HepG2 (cell line): Measurements from ENCODE around the gene PTPRH. TPM values are rescaled to one million over a fixed set of nuclear protein-coding genes. Genes with fewer than 3 reads are reported as not detected.

Experiments used
- ATAC-seq: fragments of 200-7000 bp; cut with Tn5 transposase; 3 replicates; pipeline ENCODE4 v1.9.1; 2020; ENCODE audit warnings: mild to moderate bottlenecking, moderate library complexity
- BruUV-seq: library from RNA; stranded (reverse); fragments of 400-500 nt; replicated peaks from 2 replicates; lab custom pipeline; 2021; lab: Mats Ljungman, UMichigan
- CTCF ChIA-PET: fragments of 300-600 bp; formaldehyde crosslinking; extraction: SDS; loops from one replicate; lab custom pipeline; 2021; ENCODE audit warnings: low total read pairs, inconsistent platforms, low intra/inter-chr PET ratio; lab: Yijun Ruan, JAX
- POLR2A ChIA-PET: fragments of 350-600 bp; sonication (Branson Sonifier 250); formaldehyde crosslinking; loops from one replicate; lab custom pipeline; 2020; ENCODE audit warnings: antibody characterized with exemption, inconsistent platforms; lab: Yijun Ruan, JAX
- DNase-seq: peaks from one replicate; pipeline ENCODE4 v3.0.0-alpha.2; 2015; ENCODE audit warnings: low spot score
- FAIRE-seq: peaks from 3 replicates; lab custom pipeline; 2011; peaks lifted over from hg19 to GRCh38; lab: Jason Lieb, UNC
- H2AFZ ChIP-seq: one replicate; pipeline ENCODE4 v1.6.1; 2011; ENCODE audit warnings: low read length, inconsistent platforms
- H3K27ac ChIP-seq: fragments of 300-600 bp; 3 replicates; pipeline ENCODE4 v1.8.0; 2011; ENCODE audit warnings: mixed run types, mild to moderate bottlenecking, mixed read lengths, low read length, inconsistent platforms; ENCODE audit not compliant: insufficient read depth; ENCODE audit errors: extremely low read length
- H3K27me3 ChIP-seq, 2 experiments: fragments of 200-600 bp in 1 of 2; 2 replicates in 1 of 2; 3 replicates in 1 of 2; pipeline versions ENCODE4 v1.6.0 to v1.8.0; 2011; ENCODE audit warnings: low read length in 2 of 2, mild to moderate bottlenecking in 2 of 2, moderate library complexity in 2 of 2, inconsistent platforms in 1 of 2; ENCODE audit not compliant: insufficient read depth in 2 of 2, control insufficient read depth in 1 of 2
- H3K36me3 ChIP-seq, 2 experiments: fragments of 200-600 bp in 1 of 2; replicated peaks in 1 of 2; 2 replicates in 1 of 2; 3 replicates in 1 of 2; pipeline versions ENCODE4 v1.5.1 to v1.8.0; 2011; ENCODE audit warnings: low read length in 2 of 2, inconsistent platforms in 1 of 2; ENCODE audit not compliant: insufficient read depth in 2 of 2, control insufficient read depth in 1 of 2
- H3K4me1 ChIP-seq: 2 replicates; pipeline ENCODE4 v1.5.1; 2012; ENCODE audit warnings: low read length, inconsistent platforms; ENCODE audit not compliant: insufficient read depth
- H3K4me2 ChIP-seq: 2 replicates; pipeline ENCODE4 v1.6.0; 2011; ENCODE audit warnings: low read depth, low read length, inconsistent platforms
- H3K4me3 ChIP-seq, 3 experiments: fragments of 200-600 bp in 1 of 3; sonication (generic), shearing (Covaris generic) in 1 of 3; replicated peaks in 1 of 3; 2 replicates each; pipeline ENCODE4 v1.5.1; 2011 to 2016; ENCODE audit warnings: low read length in 3 of 3, inconsistent platforms in 2 of 3, low read depth in 2 of 3, mild to moderate bottlenecking in 2 of 3, control low read depth in 1 of 3, mixed read lengths in 1 of 3; ENCODE audit not compliant: insufficient read depth in 1 of 3
- H3K79me2 ChIP-seq: one replicate; pipeline ENCODE4 v1.6.1; 2011; ENCODE audit warnings: low read length, inconsistent platforms; ENCODE audit not compliant: insufficient read depth
- H3K9ac ChIP-seq: 2 replicates; pipeline ENCODE4 v1.6.0; 2011; ENCODE audit warnings: mild to moderate bottlenecking, low read depth, low read length, inconsistent platforms; ENCODE audit not compliant: insufficient read depth
- H3K9me3 ChIP-seq: 2 replicates; pipeline ENCODE4 v1.5.1; 2012; ENCODE audit warnings: mild to moderate bottlenecking, low read length
- H4K20me1 ChIP-seq: 2 replicates; pipeline ENCODE4 v1.6.0; 2011; ENCODE audit warnings: inconsistent platforms, mild to moderate bottlenecking, low read length, moderate library complexity; ENCODE audit not compliant: insufficient read depth
- FOXA3 ChIP-seq: IDR thresholded peaks from 2 replicates; pipeline ENCODE4 v1.6.1; 2016; ENCODE audit warnings: missing genetic modification reagents, missing compliant biosample characterization
- FOXP1 ChIP-seq, 2 experiments: fragments of 450-650 bp in 1 of 2; IDR thresholded peaks; 2 replicates each; pipeline ENCODE4 v1.6.1; 2017 to 2018; ENCODE audit warnings: antibody characterized with exemption in 1 of 2
- KLF16 ChIP-seq, 2 experiments: sonication (generic) in 1 of 2; formaldehyde crosslinking in 1 of 2; IDR thresholded peaks; 2 replicates each; pipeline versions ENCODE4 v1.6.1 to v1.8.0; 2016 to 2023; ENCODE audit warnings: missing genetic modification reagents in 2 of 2, missing compliant biosample characterization in 1 of 2
- NFE2 ChIP-seq: sonication (generic); formaldehyde crosslinking; IDR thresholded peaks from 2 replicates; pipeline ENCODE4 v1.4.0; 2020; ENCODE audit warnings: missing genetic modification reagents
- PAWR ChIP-seq: sonication (generic); formaldehyde crosslinking; IDR thresholded peaks from 2 replicates; pipeline ENCODE4 v1.4.0; 2020; ENCODE audit warnings: missing genetic modification reagents, mild to moderate bottlenecking, borderline replicate concordance
- PITX1 ChIP-seq: sonication (generic); formaldehyde crosslinking; IDR thresholded peaks from 2 replicates; pipeline ENCODE4 v1.5.1; 2020; ENCODE audit warnings: mild to moderate bottlenecking, missing genetic modification reagents
- SIN3B ChIP-seq: fragments of 150-350 bp; IDR thresholded peaks from 2 replicates; pipeline ENCODE4 v1.6.1; 2014; ENCODE audit warnings: low read length
- SIX1 ChIP-seq: sonication (generic); formaldehyde crosslinking; IDR thresholded peaks from 2 replicates; pipeline ENCODE4 v1.4.0; 2020; ENCODE audit warnings: missing genetic modification reagents, borderline replicate concordance
- ZKSCAN1 ChIP-seq: fragments of 150-350 bp; IDR thresholded peaks from 2 replicates; pipeline ENCODE4 v1.6.1; 2014; ENCODE audit warnings: low read length
- ZNF224 ChIP-seq: sonication (generic); formaldehyde crosslinking; IDR thresholded peaks from 2 replicates; pipeline ENCODE4 v1.5.0; 2020; ENCODE audit warnings: mild to moderate bottlenecking, missing genetic modification reagents
- ZNF501 ChIP-seq: sonication (generic); formaldehyde crosslinking; IDR thresholded peaks from 2 replicates; pipeline ENCODE4 v1.5.1; 2020; ENCODE audit warnings: mild to moderate bottlenecking, moderate library complexity, missing genetic modification reagents
- ZNF567 ChIP-seq: sonication (generic); formaldehyde crosslinking; IDR thresholded peaks from 2 replicates; pipeline ENCODE4 v1.8.1; 2023; ENCODE audit warnings: mild to moderate bottlenecking, missing genetic modification reagents, borderline replicate concordance
- ZNF569 ChIP-seq: sonication (generic); formaldehyde crosslinking; IDR thresholded peaks from 2 replicates; pipeline ENCODE4 v1.5.0; 2020; ENCODE audit warnings: mild to moderate bottlenecking, missing genetic modification reagents, moderate library complexity, borderline replicate concordance
- ZNF780A ChIP-seq: sonication (generic); formaldehyde crosslinking; IDR thresholded peaks from 2 replicates; pipeline ENCODE4 v1.8.0; 2022; ENCODE audit warnings: mild to moderate bottlenecking, missing genetic modification reagents, moderate library complexity
- WGBS: methylation state at CpG from one replicate; pipeline ENCODE4 v1.1.6; 2017; ENCODE audit warnings: low lambda C conversion rate; 5-methylcytosine and 5-hydroxymethylcytosine counted together
- in situ Hi-C: cut with HindIII; loops from 2 replicates; pipeline ENCODE4 v1.10.0; 2017; ENCODE audit warnings: low pct_unique_long_range_greater_than_20kb; ENCODE audit not compliant: extremely low pct_ligation_motif_present
- intact Hi-C: fragments of 100-400 bp; cut with micrococcal nuclease; formaldehyde crosslinking; loops from one replicate; pipeline ENCODE4 v1.10.0; 2022; ENCODE audit not compliant: unreplicated experiment
- polyA plus RNA-seq, 8 experiments: library from polyadenylated mRNA; depleted of rRNA in 3 of 8; stranded (reverse) in 7 of 8; unstranded in 1 of 8; fragments of >200 nt; fragmentation: Illumina TruSeq in 4 of 8; extraction: Trizol in 4 of 8; gene quantifications; 2 replicates each; pipeline versions ENCODE4 v1.2.1 to v1.2.3, GENCODE V29; 2011 to 2016; ENCODE audit warnings: low read depth in 4 of 8, missing spikeins in 1 of 8, mixed read lengths in 1 of 8; ENCODE audit not compliant: insufficient read depth in 1 of 8
- total RNA-seq, 5 experiments: library from RNA; depleted of rRNA; stranded (reverse); fragments of >200 nt; fragmentation: Illumina TruSeq; extraction: Trizol; gene quantifications; 2 replicates each; pipeline ENCODE4 v1.2.3, GENCODE V29; 2016; ENCODE audit warnings: low read depth in 1 of 5
- TF ChIP-seq, protein P1 (sequence below), 2 experiments: sonication (generic) in 1 of 2; formaldehyde crosslinking in 1 of 2; IDR thresholded peaks; 2 replicates each; pipeline versions ENCODE4 v1.4.0 to v1.6.1; 2016 to 2020; ENCODE audit warnings: borderline replicate concordance in 1 of 2, low read depth in 1 of 2, mild to moderate bottlenecking in 1 of 2, missing genetic modification reagents in 1 of 2
- TF ChIP-seq, protein P2 (sequence below): sonication (generic); formaldehyde crosslinking; IDR thresholded peaks from 2 replicates; pipeline ENCODE4 v1.4.0; 2020; ENCODE audit warnings: missing genetic modification reagents
- TF ChIP-seq, protein P3 (sequence below): sonication (generic); formaldehyde crosslinking; IDR thresholded peaks from 2 replicates; pipeline ENCODE4 v1.8.1; 2023; ENCODE audit warnings: mild to moderate bottlenecking, missing genetic modification reagents

Gene PTPRH
- total and polyA plus RNA-seq, 2 of the 13 experiments (the other 11 are each of a cell fraction or from before 2014, with no cell fraction given) = 14.7 to 125 TPM

DNA sequence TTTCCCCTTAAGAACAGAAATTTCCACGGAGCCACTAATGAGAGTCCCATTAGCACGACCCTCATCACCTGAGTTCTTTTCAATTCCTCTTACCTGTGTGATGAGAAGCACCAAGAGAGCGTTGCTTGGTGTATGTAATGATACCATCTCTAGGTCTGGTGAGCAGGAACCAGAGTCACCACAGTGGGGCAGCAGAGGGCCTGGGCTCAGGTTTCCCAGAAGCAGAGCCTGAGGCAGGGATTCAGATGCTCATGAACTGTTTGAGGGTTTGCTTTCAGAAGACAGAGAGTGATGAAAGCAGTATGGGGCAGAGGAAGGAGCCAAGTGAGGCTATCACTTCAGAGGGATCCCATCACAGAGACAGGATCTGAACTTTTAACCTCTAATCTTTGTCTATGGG is 3.1 kb upstream of the PTPRH start:
- ATAC-seq (peak; percentile 42), DNase-seq (peak; percentile 64), FAIRE-seq (peak; percentile 74)
- Histone ChIP-seq H2AFZ (no peak overlapping the region), H3K36me3 (no peaks in the 10 kb centered on the region), H3K27ac (no peak overlapping the region), H3K9me3 (no peaks in the 10 kb centered on the region), H3K4me1 (peaks cover 66% of the 10 kb centered on the region), H4K20me1 (no peaks in the 10 kb centered on the region), H3K9ac (no peak overlapping the region), H3K79me2 (no peaks in the 10 kb centered on the region), H3K4me3 (no peak overlapping the region), H3K4me2 (peak overlapping the region; percentile 38), H3K27me3 (no peaks in the 10 kb centered on the region)
- CTCF ChIA-PET = interaction anchor here (1.6 kb wide), 1 partner anchor 206 kb away, joined by 8 read pairs; no protein-coding TSS in a partner anchor
- in situ Hi-C loops (no loop called here), intact Hi-C loops (loop anchor here (1.0 kb wide), 2 partner anchors 80 to 206 kb away; no protein-coding TSS in a partner anchor)
- no TSS peak for BruUV-seq
- POLR2A ChIA-PET = interaction anchor here (6.6 kb wide), 1 partner anchor 45 kb away, joined by 95 read pairs; the partner anchor contains the start of gene PPP6R1
- WGBS = 0% methylated on average over 3 of the region's 3 CpGs
- TF ChIP-seq ZNF567 (no peak), ZNF501 (CRISPR knock-in tag) (peak; percentile 71), PITX1 (CRISPR knock-in tag) (no peak), ZNF569 (CRISPR knock-in tag) (no peak), KLF16 (CRISPR knock-in tag; IDR thresholded peaks at IDR 0.05) (no peak), NFE2 (no peak), FOXA3 (CRISPR knock-in tag) (0 out of 2 replicates have a peak, but pooled peaks have one; percentile 14), PAWR (CRISPR knock-in tag) (no peak), SIX1 (peak; percentile 77; the same call in 1 of the 2 replicates), ZKSCAN1 (0 out of 2 replicates have a peak, but pooled peaks have one; percentile 26), FOXP1 (IDR thresholded peaks at IDR 0.05) (no peak), FOXP1 (CRISPR knock-in tag; IDR thresholded peaks at IDR 0.05) (no peak), ZNF780A (CRISPR knock-in tag) (no peak), ZNF224 (no peak), SIN3B (no peak)
- TF ChIP-seq, protein P1, sequence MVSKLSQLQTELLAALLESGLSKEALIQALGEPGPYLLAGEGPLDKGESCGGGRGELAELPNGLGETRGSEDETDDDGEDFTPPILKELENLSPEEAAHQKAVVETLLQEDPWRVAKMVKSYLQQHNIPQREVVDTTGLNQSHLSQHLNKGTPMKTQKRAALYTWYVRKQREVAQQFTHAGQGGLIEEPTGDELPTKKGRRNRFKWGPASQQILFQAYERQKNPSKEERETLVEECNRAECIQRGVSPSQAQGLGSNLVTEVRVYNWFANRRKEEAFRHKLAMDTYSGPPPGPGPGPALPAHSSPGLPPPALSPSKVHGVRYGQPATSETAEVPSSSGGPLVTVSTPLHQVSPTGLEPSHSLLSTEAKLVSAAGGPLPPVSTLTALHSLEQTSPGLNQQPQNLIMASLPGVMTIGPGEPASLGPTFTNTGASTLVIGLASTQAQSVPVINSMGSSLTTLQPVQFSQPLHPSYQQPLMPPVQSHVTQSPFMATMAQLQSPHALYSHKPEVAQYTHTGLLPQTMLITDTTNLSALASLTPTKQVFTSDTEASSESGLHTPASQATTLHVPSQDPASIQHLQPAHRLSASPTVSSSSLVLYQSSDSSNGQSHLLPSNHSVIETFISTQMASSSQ (IDR thresholded peaks at IDR 0.05; ENCODE audit: low read depth) = no peak
- TF ChIP-seq, protein P1 (CRISPR knock-in tag; IDR thresholded peaks at IDR 0.05; ENCODE audit: borderline replicate concordance) = no peak
- TF ChIP-seq, protein P2, sequence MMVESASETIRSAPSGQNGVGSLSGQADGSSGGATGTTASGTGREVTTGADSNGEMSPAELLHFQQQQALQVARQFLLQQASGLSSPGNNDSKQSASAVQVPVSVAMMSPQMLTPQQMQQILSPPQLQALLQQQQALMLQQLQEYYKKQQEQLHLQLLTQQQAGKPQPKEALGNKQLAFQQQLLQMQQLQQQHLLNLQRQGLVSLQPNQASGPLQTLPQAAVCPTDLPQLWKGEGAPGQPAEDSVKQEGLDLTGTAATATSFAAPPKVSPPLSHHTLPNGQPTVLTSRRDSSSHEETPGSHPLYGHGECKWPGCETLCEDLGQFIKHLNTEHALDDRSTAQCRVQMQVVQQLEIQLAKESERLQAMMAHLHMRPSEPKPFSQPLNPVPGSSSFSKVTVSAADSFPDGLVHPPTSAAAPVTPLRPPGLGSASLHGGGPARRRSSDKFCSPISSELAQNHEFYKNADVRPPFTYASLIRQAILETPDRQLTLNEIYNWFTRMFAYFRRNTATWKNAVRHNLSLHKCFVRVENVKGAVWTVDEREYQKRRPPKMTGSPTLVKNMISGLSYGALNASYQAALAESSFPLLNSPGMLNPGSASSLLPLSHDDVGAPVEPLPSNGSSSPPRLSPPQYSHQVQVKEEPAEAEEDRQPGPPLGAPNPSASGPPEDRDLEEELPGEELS (CRISPR knock-in tag) = no peak
- TF ChIP-seq, protein P3, sequence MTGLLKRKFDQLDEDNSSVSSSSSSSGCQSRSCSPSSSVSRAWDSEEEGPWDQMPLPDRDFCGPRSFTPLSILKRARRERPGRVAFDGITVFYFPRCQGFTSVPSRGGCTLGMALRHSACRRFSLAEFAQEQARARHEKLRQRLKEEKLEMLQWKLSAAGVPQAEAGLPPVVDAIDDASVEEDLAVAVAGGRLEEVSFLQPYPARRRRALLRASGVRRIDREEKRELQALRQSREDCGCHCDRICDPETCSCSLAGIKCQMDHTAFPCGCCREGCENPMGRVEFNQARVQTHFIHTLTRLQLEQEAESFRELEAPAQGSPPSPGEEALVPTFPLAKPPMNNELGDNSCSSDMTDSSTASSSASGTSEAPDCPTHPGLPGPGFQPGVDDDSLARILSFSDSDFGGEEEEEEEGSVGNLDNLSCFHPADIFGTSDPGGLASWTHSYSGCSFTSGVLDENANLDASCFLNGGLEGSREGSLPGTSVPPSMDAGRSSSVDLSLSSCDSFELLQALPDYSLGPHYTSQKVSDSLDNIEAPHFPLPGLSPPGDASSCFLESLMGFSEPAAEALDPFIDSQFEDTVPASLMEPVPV (CRISPR knock-in tag) = no peak
